ENCODE results near the gene HMGXB3.
"Not testable (repeated sequence)": the region's sequence is repeated elsewhere in the genome, so short reads cannot be mapped to it uniquely, and the experiment has no call there.

The HMGXB3 gene

DNA sequence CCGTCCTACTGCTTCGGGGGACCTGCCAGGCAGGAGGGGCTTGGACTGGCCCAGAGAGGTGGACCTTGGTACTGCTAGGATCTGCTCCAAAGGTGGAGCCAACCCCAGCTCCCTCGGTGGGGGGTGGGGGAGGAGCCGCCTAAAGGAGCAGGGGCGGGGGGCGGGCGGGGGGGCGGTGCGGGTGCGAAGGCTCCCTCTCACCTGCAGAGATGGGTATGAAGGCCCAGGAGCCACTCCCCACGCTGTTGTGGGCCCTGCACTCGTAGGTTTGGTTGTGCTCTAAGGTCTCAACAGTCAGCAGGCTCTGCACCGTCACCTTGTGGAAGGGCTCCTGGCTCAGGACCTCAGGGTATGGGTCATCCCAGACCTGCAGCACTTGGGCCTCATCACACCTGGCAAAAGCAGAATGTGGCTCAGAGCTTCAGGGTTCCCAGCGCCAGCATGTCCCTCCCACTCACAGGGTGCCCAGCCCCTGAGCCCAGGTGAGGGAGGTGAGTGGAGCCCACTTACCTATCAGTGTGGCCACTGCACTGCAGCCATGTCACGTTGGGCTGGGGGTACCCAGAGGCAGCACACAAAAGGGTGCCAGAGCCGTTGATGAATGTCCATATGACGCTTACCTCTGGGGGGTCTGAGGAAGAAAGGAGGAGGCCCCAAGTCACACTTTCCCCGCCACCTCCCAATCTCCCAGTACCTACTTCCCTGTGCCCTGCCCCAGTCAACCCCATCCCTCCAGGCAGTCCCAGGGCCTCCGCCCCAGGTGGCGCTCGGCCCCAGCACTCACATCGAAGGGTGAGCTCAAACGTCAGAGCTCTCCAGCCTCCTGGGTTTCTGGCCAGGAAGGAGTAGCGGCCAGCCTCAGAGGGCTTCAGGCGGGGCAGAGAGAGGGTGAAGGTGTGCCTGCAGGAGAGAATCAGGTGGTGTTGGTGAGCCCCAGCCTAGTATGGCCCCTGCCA lies 69.4 kb downstream of the HMGXB3 start:
- DNase-seq: no peak

DNA sequence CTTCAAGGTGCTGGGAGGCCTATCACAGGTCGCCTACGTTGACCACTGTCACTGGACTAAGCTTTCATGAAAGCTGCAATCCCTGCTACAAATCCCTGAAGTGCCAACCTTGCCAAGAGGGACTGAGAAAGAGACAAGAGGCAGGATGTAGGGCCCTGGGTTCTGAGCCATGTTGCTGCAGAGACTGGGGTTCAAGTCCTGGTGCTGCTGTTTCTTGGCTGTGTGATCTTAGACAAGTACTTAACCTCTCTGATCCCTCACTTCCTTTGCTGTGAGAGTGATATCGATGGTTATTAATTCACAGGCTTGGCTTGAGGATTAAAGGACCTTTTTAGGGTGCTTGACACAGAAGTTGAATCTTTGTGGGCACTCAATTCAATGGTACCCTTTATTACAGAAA lies 70.3 kb downstream of the HMGXB3 start:
- no peak for DNase-seq

DNA sequence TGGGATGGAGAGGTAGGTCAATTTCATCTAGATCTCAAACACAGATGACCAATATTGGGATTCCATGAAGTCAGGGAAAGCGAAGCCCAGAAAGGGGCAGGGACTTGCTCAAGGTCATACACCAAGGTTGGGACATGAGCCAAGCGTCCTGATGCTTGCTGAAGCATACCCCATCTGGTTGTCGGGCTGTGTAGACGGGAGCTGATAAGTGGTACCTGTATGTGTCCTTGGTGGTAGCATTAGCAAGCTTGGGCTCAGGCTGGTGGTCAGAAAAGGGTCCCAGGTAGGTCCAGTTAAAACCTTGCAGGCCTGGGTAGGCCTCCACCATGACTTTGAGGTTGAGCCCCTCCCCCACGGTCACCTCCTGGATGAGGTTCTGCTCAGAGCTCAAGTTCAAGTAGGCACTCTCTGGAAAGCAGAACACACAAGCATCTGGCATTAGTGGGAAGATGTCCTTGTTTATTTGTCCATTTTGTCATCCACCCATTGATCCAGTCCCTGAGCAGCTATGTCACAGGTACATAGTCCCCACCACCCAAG lies 72.6 kb downstream of the HMGXB3 start:
- DNase-seq: no peak

DNA sequence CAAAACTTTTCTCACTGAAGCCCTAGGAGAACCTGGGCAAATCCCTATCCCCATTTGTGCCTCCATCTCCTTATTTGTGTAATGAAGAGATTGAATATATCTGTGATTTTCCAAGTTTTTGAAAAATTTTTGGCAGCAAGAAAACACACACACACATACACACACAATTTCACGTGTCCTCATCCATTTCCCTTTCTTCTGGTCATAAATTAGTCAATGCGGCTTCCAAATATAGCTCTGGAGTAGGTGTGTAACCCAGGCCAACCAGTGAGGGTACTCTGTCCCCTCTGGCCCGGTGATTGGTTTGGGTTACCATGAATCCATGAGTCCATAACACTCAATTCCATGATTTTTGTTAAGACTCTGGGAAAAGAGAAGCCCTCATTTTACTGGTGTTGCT lies 73.1 kb downstream of the HMGXB3 start:
- DNase-seq: no peak

DNA sequence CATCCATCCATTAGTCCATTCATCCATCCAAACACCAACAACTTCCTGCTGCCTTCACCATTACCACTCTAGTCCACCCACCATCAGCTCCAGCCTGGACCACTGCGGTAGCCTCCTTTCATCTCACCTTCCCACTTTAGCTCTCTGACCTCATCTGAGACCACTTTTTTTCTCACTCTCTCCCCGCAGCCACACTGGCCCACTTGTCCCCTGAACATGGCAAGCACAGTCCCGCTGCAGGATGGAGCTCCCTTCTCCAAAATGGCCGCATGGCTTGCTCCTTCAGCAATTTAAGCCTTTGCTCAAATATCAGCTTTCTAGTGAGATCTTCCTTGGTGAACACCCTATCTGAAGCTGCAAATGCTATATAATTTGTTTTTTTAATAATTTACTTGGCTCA lies 74.7 kb downstream of the HMGXB3 start:
- DNase-seq: no peak

DNA sequence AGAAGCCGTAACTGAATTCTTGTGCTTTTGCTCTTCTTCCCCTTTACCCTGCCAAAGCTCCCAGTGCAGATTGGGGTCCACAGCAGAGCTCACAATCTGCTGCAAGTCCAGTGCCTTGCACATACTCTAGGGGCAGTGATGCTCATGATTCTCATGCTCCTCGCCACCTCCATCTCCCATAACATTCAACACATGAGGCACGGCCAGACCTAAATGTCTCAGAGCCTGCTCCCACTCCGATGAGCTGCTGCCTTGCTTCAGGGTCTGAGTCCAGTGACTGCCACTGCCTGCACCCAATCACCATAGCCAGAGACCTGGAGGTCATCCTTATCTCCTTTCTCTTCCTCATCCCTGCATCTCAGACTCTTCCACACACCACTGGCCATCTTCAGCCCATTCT lies 75.3 kb downstream of the HMGXB3 start:
- no peak for DNase-seq

DNA sequence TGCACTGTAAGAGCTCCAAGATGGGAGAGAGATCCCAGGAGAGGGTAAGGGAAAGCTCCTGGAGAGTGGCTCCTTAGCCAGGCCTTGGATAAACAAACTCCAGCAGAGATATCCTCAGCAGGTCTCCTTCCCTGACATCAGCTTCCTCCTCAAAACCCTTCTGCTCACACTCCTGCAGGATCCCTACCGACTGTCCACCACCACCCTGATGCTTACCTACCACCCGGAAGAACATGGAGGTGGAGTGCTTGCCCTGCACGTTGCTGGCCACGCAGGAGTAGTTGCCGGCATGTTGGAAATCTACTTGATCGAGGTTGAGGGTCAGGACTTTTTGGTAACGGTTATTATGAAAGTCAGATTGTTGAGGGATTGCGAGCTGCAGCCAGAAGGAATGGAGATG lies 76.5 kb downstream of the HMGXB3 start:
- DNase-seq: no peak

DNA sequence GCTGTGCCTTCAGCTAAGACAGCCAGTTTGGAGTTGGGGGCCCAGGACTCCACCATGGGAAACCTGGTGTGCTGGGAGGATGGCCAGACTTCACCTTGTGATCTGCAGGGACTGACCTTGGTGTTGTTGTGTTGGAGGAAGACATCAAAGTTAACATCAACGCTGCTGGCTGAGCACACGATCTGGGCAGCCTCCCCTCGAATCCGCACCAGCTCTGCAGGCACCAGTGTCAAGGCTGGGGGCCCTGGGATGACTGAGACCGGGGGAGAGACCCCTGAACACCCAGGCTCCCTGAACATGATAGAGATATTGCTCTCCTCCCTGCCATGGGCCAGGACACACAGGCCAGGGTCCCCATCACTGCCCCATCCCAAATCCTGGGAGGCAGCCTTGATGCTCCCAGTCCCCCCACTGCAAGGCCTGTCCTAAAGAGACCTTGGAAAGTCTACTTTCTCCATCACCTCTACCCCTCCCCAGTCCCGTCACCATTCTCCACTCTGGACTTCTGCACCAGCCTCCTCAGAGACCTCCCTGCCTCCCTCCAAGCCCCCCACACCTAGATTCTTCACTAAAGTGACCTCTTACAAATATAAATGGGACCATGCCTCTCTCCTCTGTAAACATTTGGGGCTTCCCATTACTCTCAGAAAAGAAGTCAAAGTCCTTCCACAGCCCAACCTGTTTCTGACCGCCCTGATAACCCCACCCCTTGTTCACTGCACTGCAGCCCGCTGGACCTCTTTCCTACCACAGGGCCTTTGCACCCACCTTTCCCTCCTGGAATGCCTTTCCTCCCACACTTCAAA lies 77.7 kb downstream of the HMGXB3 start:
- DNase-seq: no peak

DNA sequence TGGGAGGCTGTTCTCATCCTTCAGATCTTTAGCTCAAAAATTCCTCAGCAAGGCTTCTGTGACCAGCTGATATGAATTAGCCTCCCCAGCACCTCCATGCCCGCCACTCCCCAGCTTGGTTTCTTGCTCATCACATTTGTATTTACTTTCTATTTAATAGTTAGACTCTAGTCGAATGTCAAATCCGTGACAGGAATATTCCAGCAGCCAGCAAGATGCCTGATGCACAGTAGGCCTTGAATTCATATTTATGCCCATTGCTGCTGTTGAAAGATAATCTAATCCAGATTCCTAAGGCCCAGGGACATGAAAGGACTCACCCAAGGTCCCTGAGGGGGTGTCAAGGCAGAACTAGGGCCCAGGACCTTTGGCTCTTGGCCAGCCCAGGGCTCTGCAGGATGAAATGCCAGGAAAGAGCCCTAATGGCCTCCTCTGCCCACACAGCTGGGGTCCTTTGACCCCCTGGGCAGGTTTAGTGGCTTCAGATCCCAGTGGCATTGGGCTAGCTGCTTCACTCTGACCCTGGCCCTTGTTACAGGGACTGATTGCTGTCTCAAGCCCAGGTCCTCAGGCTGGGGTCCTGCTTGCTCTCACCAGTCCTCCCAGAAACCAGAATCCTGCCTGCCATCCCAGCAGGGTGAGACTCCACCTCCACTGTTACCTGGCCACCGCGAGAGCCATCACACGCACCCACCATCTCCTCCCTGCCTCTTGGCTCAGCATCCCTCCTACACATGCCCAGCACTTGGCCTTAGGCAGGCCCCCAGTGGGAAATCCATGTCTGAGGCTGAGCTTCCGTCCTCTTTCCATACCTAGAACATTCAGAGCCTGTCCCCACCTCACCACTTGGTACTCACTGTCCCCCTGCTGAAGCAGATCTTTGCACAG lies 78.5 kb downstream of the HMGXB3 start:
- DNase-seq: no peak

DNA sequence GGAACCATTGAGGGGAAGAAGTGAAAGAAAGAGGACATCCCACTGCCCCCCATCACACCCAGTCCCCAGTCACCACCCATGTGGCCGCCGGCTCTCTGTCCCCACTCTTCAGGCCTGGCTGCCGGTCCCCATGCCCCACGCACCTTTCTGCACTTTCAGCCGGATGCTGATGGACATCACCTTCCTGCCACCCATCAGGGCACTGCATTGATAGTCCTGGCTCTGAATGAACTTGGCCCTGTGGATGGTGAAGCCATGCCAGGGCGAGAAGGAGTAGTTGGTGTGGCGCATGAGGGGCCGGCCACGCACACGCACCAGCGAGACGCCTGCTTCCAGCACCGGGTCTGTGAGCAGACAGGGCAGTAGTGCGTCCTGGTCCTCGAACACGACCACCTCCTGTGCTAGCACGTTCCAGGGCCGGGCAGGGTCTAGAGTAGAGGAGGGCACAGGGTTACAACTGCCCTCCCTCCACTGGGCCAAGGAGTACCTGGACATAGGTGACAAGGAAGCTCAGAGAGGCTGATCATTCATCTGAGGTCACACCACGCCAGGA lies 79.4 kb downstream of the HMGXB3 start:
- DNase-seq: no peak

DNA sequence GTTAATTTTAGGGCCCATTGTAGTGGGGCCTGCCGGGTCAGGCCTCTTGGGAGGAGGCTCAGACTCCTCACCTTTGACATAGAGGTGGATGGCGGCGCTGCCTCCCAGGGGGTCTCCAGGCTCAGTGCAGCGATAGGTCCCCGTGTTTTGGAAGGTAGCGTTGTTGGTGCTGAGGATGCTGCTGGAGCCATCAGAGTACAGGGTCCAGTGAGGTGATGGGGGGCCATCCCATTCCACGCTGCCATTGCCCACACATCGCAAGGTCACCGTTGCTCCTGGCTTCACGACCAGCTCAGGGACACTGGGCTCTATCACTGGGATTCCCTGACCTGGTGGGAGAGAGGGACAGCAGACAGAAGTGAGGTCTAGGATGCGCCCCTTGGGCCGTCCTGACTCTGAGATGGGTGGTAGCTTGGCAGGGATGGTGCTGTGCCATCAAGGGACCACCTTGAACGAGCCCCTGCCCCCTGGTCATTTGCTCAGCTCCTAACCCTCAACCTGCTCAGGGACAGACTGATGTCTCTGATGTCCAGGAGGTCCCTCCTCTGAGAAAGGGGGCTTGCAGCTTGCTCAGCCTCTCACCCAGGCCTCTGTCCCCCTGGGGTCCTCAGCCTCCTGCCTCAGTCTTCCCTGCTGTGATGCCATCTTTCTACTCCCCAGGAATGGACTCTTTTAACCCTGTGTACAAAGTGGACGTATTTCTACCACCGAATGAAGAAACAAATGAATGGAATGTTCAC lies 80.3 kb downstream of the HMGXB3 start:
- no peak for DNase-seq

DNA sequence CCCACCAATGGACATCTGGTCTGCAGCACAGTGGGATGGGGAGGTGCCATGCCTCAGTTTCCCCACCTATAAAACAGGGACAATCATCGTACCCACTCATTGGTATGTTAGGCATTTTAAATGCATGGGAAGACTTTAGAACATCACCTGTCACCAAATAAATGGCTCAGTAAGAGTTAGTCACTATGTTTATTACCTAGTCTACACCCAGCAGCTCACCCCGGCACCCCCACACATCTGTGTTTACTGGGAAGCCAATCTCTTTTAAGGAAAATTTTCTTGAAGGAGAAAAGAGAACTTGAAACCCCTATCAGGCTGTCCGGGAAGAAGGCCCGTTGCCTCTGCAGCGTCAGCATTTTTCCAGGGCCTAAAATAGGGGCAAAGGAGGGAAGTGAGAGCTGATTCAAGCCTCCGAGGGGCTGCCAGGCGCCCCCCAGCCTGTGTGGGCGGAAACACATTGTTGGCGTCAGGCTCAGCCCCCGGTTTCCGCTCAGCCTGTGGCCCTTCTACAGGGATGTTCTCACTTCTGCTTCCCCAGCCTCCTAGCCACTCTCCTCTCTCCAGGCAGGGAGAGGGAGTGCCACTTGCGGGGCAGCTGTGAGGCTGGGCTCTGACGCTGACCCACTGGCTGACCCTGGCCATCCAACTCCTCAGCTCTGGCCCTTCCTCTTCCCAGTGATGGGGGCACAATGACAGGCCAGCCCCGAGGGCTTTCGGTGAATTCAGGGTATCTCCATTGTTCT lies 81.2 kb downstream of the HMGXB3 start:
- DNase-seq: no peak

DNA sequence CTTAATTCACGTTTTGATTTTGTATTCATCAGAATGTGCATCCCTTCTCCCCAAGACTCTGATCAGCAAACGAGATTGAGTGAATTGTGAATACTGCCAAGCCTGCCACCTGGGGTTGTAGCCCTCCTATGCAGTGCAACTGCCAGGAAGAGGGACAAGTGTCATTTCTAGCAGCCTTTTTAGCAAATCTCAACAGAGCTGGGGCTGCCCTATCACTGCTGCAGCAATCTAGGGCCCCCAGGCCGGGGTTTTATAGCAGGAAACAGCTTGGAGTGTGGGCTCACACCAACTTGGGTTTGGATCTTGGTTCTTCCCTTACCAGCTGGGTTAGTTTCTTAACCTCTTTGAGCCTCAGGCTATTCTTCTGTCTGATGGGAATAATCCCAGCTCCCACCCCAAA lies 81.8 kb downstream of the HMGXB3 start:
- DNase-seq: no peak

DNA sequence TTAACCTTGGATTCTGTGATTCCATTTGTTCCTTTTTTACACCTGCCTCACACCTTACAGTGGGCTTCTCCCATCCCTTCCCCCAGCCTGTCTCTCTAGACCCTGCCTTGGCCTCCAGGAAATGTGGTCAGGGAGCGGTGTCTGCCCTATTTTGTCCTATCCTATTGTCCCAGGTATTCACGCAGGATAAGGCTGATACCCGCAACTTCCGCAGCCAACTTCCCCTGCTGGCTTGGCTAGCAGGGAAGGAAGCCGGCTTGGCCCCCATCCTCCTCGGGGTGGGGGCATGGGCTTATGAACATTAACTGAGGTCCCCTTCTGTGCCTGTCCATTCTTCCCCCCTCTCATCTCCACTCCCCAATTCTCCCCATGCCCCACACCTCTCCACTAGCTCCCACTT lies 82.3 kb downstream of the HMGXB3 start:
- no peak for DNase-seq

DNA sequence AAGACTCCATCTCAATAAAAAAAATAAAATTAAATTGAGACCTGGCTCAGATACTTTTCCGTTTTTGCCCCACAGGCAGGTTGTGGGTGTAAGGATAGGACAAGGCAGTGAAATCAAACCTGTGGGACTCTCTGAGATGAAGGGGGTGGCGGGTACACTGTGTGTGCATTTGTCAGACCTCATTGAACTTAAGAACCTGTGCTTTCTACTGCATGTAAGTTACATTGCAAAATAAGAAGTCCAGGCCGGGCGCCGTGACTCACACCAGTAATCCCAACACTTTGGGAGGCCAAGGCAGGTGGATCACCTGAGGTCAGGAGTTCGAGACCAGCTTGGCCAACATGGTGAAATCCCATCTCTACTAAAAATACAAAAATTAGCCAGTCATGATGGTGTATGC lies 84.2 kb downstream of the HMGXB3 start:
- not testable (repeated sequence) for DNase-seq

DNA sequence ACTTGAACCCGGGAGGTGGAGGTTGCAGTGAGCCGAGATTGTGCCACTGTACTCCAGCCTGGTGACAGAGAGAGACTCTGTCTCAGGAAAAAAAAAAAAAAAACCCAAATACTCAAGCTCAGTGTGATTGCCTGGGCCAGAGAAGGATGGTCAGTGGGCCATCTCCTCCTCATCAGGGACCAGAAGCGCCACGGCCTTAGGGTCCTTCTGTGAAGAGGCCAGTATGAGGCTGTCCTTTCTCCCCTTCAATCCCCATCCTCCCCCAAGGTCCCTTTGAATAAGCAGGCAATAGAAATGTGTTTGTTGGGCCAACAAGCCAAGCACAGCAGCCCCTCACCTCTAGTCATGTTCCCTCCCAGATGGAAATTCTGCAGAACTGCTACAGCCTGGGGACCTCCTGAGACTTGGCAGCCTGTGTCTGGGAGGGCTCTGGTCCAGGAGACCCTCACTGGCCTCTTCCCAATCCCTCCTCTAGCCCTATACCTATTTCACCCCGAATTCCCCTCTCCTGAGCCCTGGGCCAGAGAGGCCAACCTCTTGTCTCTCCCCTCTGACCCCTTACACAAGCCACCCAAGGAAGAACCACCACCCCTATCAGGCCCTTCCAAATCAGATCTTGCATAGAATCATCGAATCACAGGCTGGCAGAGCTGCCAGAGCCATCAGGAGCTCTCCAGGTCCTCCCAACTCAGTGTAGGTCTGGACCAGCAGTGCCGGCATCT lies 84.8 kb downstream of the HMGXB3 start:
- no peak for DNase-seq

DNA sequence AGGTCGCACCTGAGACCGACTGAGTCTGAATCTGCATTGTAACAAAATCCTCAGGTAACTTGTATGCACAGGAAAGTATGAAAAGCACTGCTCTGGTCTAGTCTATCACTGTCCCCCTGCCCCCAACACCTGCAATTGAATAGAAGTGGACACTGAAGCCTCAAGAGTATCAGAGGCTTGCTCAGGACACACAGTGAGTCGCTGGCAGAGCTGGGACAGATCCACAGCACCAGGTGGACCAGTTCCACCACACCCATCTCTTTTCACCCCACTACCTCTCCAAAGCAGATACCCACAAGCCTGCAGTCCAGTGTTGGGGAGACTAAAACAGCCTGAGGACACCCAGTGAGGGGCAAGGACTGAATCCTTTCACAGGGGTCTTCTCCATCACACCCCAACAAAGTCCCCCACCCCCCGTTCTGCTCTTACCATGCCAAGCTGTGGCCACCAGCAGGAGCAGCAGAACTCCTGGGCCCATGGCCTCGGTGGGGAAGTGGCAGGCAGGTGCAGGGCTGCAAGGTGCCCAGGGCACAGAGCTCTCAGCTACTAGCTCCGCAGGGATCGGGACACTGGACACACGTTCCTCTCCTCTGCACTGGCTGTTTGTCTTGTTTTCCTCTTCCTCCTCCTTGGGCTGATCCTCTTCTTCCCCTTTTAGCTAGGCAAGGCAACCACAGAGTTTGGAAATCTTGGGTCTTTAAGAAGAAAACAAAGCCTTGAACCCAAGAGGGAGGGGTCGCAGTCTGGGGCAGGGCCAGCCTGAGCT lies 85.6 kb downstream of the HMGXB3 start, which contains the start of gene CSF1R:
TSS of gene CSF1R (minus strand) at position 605 of the 766 bp plus-strand sequence. CDS start at position 478, 127 bp downstream.
- DNase-seq: no peak

DNA sequence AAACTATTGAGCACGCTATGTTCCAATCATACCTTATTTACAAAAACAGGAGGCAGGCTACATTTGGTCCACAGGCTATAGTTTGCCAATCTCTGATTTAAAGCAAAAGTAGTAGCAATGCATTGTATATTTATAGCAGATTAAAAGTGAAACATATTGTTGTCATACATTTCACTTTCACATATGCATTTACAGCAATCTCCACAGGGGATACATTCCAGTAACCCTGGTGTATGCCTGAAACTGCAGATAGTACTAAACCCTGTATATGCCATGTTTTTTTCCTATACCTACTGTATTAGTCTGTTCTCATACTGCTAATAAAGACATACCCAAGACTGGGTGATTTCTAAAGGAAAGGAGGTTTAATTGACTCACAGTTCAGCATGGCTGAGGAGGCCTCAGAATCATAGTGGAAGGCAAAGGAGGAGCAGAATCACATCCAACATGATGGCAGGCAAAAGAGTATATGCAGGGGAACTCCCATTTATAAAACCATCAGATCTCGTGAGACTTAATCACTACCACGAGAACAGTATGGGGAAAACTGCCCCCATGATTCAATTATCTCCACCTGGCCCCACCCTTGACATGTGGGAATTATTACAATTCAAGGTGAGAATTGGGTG lies 91.7 kb downstream of the HMGXB3 start:
- DNase-seq: no peak

DNA sequence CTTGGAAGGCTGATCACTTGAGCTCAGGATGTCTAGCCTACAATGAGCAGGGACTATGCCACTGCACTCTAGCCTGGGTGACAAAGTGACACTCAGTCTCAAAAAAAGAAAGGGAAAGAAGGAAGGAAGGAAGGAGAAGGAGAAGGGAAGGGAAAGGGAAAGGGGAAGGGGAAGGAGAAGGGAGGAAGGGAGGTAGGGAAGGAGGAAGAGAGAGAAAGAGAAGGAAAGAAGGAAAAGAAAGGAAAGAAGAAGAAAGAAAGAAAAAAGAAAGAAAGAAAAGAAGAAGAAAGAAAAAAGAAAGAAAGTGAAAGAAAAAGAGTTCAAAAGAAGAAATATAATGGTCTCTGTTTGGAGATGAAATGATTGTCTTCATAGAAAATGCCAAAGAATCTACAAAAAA lies 96.6 kb downstream of the HMGXB3 start:
- no peak for DNase-seq
